ENCODE data around the gene CNNM2. TPM values are rescaled to one million over a fixed set of nuclear protein-coding genes. Genes with fewer than 3 reads are reported as not detected.
A peak's percentile ranks its signal among the peaks of the same experiment; 100 is the strongest.

Gene CNNM2
- total and polyA plus RNA-seq, 4 experiments from 2014 or later: 3.2 to 14.4 (median 8.2) TPM

DNA sequence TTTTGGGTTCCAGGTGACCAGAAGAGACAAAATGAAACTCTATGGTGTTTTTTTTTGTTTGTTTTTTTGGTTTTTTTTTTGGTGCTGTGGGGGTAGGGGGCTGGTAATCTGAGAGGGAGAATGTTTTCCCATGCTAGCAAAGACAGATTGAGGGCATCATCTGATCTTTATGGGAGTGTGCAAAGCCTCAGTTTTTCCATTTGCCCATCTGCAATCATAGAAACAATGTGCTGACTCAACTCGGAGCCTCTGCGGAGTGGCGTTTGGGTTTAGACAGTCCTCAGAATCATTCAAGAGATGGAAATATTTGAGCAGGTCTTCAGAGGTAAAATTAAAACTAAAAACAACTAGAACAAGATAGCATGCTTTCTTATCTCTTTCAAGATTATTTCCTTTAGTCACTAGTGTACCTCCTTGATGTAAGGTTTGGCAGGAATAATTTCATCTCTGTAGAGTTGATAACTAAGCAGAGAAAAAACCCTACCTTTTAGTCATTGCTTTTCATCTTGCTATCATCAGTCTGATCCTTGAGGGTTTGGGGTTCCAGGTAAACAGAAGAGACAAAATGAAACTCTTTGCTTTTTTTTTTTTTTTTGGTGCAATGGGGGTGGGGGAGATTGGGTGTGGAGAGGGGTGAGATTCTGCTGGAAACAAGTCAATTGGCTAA, 18.0 kb downstream of the CNNM2 start:
- no peak overlapping the region for H3K4me3 ChIP-seq (ENCODE audit: low read length in 2 of 2)
- H3K4me3 Mint-ChIP-seq: peak overlapping the region in 6 of 8 donors; percentile 1 to 60 (median 53)
- ChIA-PET CTCF (ENCODE audit: partially characterized antibody) (no interaction called here), POLR2A (ENCODE audit: partially characterized antibody) (no interaction called here)
- H3K27me3 Mint-ChIP-seq: no peaks in the 10 kb centered on the region
- no peaks in the 10 kb centered on the region for H3K36me3 ChIP-seq (ENCODE audit: insufficient read depth, low read length)
- H3K4me1 ChIP-seq (ENCODE audit: insufficient read depth, low read length): peaks cover 13% of the 10 kb centered on the region
- no peaks in the 10 kb centered on the region for H3K9me3 ChIP-seq (ENCODE audit: control insufficient read depth in 1 of 2, low read length in 2 of 2)
- peaks cover 0 to 3% (median 0%) of the 10 kb centered on the region in 8 donors for H3K9me3 Mint-ChIP-seq
- H3K36me3 Mint-ChIP-seq: peaks cover 0 to 7% of the 10 kb centered on the region in 2 donors
- no peak overlapping the region for H3K27ac ChIP-seq (ENCODE audit: low read depth, low read length)
- no peaks in the 10 kb centered on the region for H3K27me3 ChIP-seq (ENCODE audit: insufficient read depth, low read length)
- H3K4me1 Mint-ChIP-seq: peaks cover 15 to 16% (median 16%) of the 10 kb centered on the region in 4 donors
- no peak for DNase-seq
- intact Hi-C loops (cut with micrococcal nuclease): no loop called here
- peak overlapping the region in 3 of 7 donors; percentile 5 to 81 (median 29) for H3K27ac Mint-ChIP-seq

DNA sequence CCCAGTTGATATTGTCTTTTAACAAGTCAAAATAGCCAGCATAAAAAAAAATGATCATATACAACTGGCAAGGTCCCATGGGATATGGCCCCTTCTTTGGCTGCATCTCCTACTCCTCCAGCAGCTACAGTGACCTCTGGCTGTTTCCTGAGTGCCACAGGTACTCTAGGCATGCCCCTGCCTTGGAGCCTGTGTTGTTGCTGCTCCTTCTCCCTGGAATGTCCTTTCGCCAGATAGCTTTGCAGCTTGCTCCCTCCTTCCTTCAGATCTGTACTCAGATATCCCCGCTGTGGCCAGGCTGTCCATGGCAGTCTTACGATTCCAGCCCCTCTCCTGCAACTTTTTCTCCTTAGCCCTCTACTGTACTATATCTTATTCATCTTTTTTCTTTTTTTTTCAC, 23.3 kb downstream of the CNNM2 start:
- no peaks in the 10 kb centered on the region for H3K36me3 ChIP-seq (ENCODE audit: insufficient read depth, low read length)
- no peaks in the 10 kb centered on the region for H3K9me3 Mint-ChIP-seq
- CTCF ChIA-PET (ENCODE audit: partially characterized antibody): no interaction called here

DNA sequence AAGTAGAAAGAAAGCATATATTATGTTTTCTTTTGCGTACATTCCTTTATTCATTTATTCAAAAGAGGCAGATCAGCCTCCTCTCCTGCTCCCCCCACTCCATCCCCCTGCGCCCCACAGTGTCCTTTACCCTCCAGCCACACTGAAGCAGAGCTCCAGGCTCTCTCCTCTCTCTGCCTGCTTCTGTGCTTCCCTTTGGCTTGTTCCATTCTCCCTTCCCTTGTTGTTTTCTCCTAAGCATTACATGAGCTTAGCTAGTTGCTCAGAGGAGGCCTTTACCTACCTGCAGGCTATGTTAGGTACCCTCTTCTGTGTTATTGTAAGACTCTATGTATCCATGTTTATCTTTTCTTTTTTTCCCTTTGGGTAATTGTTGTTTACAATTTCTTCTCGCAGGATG, 27.4 kb downstream of the CNNM2 start:
- H3K36me3 Mint-ChIP-seq: peaks cover 3 to 7% of the 10 kb centered on the region in 2 donors
- POLR2A ChIA-PET (ENCODE audit: partially characterized antibody): interaction anchor here (1.2 kb wide), 1 partner anchor 14 kb away, joined by 3 read pairs; no protein-coding TSS in a partner anchor
- H3K27me3 Mint-ChIP-seq: no peaks in the 10 kb centered on the region
- CTCF ChIA-PET (ENCODE audit: partially characterized antibody): no interaction called here
- no peak overlapping the region for H3K27ac ChIP-seq (ENCODE audit: low read depth, low read length)
- H3K4me1 ChIP-seq (ENCODE audit: insufficient read depth, low read length): no peaks in the 10 kb centered on the region
- H3K9me3 Mint-ChIP-seq: no peaks in the 10 kb centered on the region
- H3K4me3 Mint-ChIP-seq: no peak overlapping the region
- no peaks in the 10 kb centered on the region for H3K9me3 ChIP-seq (ENCODE audit: control insufficient read depth in 1 of 2, low read length in 2 of 2)
- intact Hi-C loops (cut with micrococcal nuclease): no loop called here
- H3K4me1 Mint-ChIP-seq: peaks cover 0 to 7% (median 2%) of the 10 kb centered on the region in 4 donors
- no peak for DNase-seq
- no peak overlapping the region for H3K27ac Mint-ChIP-seq
- no peaks in the 10 kb centered on the region for H3K27me3 ChIP-seq (ENCODE audit: insufficient read depth, low read length)
- H3K36me3 ChIP-seq (ENCODE audit: insufficient read depth, low read length): no peaks in the 10 kb centered on the region
- H3K4me3 ChIP-seq (ENCODE audit: low read length in 2 of 2): no peak overlapping the region

More for the DNA sequence above, 23.3 kb downstream of the CNNM2 start:
- no peak overlapping the region for H3K4me3 ChIP-seq (ENCODE audit: low read length in 2 of 2)
- H3K4me1 ChIP-seq (ENCODE audit: insufficient read depth, low read length): peaks cover 4% of the 10 kb centered on the region
- no peak for DNase-seq
- Mint-ChIP-seq H3K27ac (no peak overlapping the region), H3K36me3 (peaks cover 3 to 8% of the 10 kb centered on the region in 2 donors), H3K27me3 (no peaks in the 10 kb centered on the region), H3K4me1 (peaks cover 6 to 12% (median 7%) of the 10 kb centered on the region in 4 donors), H3K4me3 (peak overlapping the region in 1 of 8 donors; percentile 7)
- POLR2A ChIA-PET (ENCODE audit: partially characterized antibody): no interaction called here
- no peak overlapping the region for H3K27ac ChIP-seq (ENCODE audit: low read depth, low read length)
- no peaks in the 10 kb centered on the region for H3K9me3 ChIP-seq (ENCODE audit: control insufficient read depth in 1 of 2, low read length in 2 of 2)
- intact Hi-C loops (cut with micrococcal nuclease): no loop called here
- H3K27me3 ChIP-seq (ENCODE audit: insufficient read depth, low read length): no peaks in the 10 kb centered on the region

DNA sequence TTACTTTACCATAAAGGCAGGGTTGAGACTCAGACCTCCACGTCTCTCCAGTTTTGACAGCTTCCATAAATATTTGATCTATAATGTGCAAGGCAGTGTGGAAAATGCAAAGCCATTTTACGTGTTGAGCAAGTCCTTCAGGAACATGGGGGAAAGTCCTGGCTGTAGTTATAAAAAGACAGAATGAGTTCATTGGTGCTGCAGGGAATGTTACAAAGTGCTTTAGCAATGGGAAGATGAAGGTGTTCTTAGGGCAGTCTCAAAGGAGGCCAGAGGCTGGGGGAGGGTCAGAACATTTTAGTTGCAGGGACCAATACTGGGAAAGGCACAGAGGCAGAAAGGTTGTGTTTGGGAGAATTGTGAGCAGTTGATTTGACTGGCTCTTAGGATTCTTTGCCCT, 27.9 kb downstream of the CNNM2 start:
- DNase-seq: no peak
- no peak overlapping the region for H3K4me3 ChIP-seq (ENCODE audit: low read length in 2 of 2)
- Mint-ChIP-seq H3K27me3 (no peaks in the 10 kb centered on the region), H3K27ac (peak overlapping the region in 1 of 7 donors; percentile 45), H3K4me3 (no peak overlapping the region), H3K4me1 (peaks cover 0 to 7% (median 2%) of the 10 kb centered on the region in 4 donors), H3K36me3 (peaks cover 3 to 7% of the 10 kb centered on the region in 2 donors), H3K9me3 (no peaks in the 10 kb centered on the region)
- H3K27me3 ChIP-seq (ENCODE audit: insufficient read depth, low read length): no peaks in the 10 kb centered on the region
- no peak overlapping the region for H3K27ac ChIP-seq (ENCODE audit: low read depth, low read length)
- no peaks in the 10 kb centered on the region for H3K9me3 ChIP-seq (ENCODE audit: control insufficient read depth in 1 of 2, low read length in 2 of 2)
- POLR2A ChIA-PET (ENCODE audit: partially characterized antibody): interaction anchor here (1.2 kb wide), 1 partner anchor 14 kb away, joined by 3 read pairs; no protein-coding TSS in a partner anchor
- H3K4me1 ChIP-seq (ENCODE audit: insufficient read depth, low read length): no peaks in the 10 kb centered on the region
- H3K36me3 ChIP-seq (ENCODE audit: insufficient read depth, low read length): no peaks in the 10 kb centered on the region
- CTCF ChIA-PET (ENCODE audit: partially characterized antibody): no interaction called here
- intact Hi-C loops (cut with micrococcal nuclease): no loop called here

DNA sequence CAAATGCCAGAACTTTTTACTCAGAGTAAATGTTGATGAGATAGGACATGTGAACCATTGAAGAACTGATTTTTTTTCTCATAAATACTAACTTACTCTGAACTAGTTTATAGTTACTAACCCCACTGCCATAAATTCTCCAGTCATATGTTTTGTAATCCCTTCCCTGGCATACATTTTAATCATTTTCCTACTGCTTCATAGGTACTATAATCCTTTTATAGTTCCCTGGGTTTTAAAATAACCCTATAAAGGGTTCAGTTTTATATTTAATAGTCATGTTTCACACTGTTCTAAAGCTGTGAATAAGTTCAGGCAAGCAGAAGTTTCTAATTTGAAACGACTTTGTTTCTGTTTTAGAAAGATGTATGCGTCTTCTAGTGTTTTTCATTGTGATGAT, 28.9 kb downstream of the CNNM2 start:
- no peak for DNase-seq
- H3K9me3 Mint-ChIP-seq: no peaks in the 10 kb centered on the region
- peaks cover 0 to 3% of the 10 kb centered on the region in 2 donors for H3K36me3 Mint-ChIP-seq
- ChIA-PET CTCF (ENCODE audit: partially characterized antibody) (no interaction called here), POLR2A (ENCODE audit: partially characterized antibody) (no interaction called here)
- Histone ChIP-seq H3K4me3 (ENCODE audit: low read length in 2 of 2) (no peak overlapping the region), H3K27ac (ENCODE audit: low read depth, low read length) (no peak overlapping the region), H3K9me3 (ENCODE audit: control insufficient read depth in 1 of 2, low read length in 2 of 2) (no peaks in the 10 kb centered on the region), H3K36me3 (ENCODE audit: insufficient read depth, low read length) (no peaks in the 10 kb centered on the region), H3K27me3 (ENCODE audit: insufficient read depth, low read length) (no peaks in the 10 kb centered on the region), H3K4me1 (ENCODE audit: insufficient read depth, low read length) (no peaks in the 10 kb centered on the region)
- H3K27ac Mint-ChIP-seq: no peak overlapping the region
- intact Hi-C loops (cut with micrococcal nuclease): no loop called here
- no peak overlapping the region for H3K4me3 Mint-ChIP-seq
- no peaks in the 10 kb centered on the region for H3K27me3 Mint-ChIP-seq
- H3K4me1 Mint-ChIP-seq: peaks cover 0 to 7% (median 2%) of the 10 kb centered on the region in 4 donors

DNA sequence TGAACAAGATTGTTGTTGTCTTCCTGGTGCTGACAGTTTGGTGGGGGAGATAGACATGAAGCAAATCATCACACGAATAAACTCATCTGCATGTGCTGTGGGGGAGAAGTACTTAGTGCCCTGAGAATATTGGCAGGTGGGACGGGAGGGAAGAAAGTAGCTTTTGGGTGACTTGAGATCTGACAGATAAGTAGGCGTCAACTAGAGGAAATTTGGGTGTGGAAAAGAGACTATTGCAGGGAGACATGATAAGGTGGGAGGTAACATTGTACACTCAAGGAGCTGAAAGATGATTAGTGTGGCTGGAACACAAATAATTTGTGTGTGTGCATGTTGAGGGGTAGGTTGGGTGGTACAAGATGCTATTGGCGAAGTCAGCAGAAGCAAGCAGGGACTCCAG, 30.1 kb downstream of the CNNM2 start:
- H3K9me3 ChIP-seq (ENCODE audit: control insufficient read depth in 1 of 2, low read length in 2 of 2): no peaks in the 10 kb centered on the region
- intact Hi-C loops (cut with micrococcal nuclease): no loop called here
- H3K4me3 ChIP-seq (ENCODE audit: low read length in 2 of 2): no peak overlapping the region
- Mint-ChIP-seq H3K9me3 (no peaks in the 10 kb centered on the region), H3K4me1 (peaks cover 0 to 7% (median 3%) of the 10 kb centered on the region in 4 donors), H3K27ac (peak overlapping the region in 1 of 7 donors; percentile 18), H3K36me3 (peaks cover 0 to 3% of the 10 kb centered on the region in 2 donors), H3K27me3 (no peaks in the 10 kb centered on the region), H3K4me3 (no peak overlapping the region)
- CTCF ChIA-PET (ENCODE audit: partially characterized antibody): no interaction called here
- no peaks in the 10 kb centered on the region for H3K36me3 ChIP-seq (ENCODE audit: insufficient read depth, low read length)
- POLR2A ChIA-PET (ENCODE audit: partially characterized antibody): no interaction called here
- no peaks in the 10 kb centered on the region for H3K4me1 ChIP-seq (ENCODE audit: insufficient read depth, low read length)
- no peaks in the 10 kb centered on the region for H3K27me3 ChIP-seq (ENCODE audit: insufficient read depth, low read length)
- no peak overlapping the region for H3K27ac ChIP-seq (ENCODE audit: low read depth, low read length)
- DNase-seq: no peak

DNA sequence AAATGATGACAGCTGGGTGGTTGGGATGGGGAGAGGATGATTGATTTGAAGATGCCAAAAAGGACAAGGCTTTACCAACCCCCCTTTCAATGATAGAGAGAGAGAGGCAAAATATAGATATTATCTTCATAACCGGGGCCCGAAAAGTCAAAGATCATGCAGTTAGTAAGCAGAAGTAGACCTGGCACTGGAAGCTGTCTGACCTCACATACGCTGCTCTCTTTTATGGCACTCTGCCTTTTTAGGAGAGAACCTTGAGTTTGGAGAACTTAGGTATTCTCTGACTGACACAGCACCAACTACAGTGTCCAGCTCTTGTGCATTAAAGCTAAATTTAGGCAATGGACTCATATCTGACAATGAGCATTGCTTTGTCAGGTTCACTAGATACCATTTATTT, 30.7 kb downstream of the CNNM2 start:
- Histone ChIP-seq H3K4me3 (ENCODE audit: low read length in 2 of 2) (no peak overlapping the region), H3K9me3 (ENCODE audit: control insufficient read depth in 1 of 2, low read length in 2 of 2) (no peaks in the 10 kb centered on the region), H3K27me3 (ENCODE audit: insufficient read depth, low read length) (no peaks in the 10 kb centered on the region), H3K27ac (ENCODE audit: low read depth, low read length) (no peak overlapping the region), H3K36me3 (ENCODE audit: insufficient read depth, low read length) (no peaks in the 10 kb centered on the region), H3K4me1 (ENCODE audit: insufficient read depth, low read length) (no peaks in the 10 kb centered on the region)
- ChIA-PET CTCF (ENCODE audit: partially characterized antibody) (no interaction called here), POLR2A (ENCODE audit: partially characterized antibody) (no interaction called here)
- peaks cover 0 to 7% (median 3%) of the 10 kb centered on the region in 4 donors for H3K4me1 Mint-ChIP-seq
- H3K36me3 Mint-ChIP-seq: peaks cover 0 to 3% of the 10 kb centered on the region in 2 donors
- H3K9me3 Mint-ChIP-seq: no peaks in the 10 kb centered on the region
- H3K27ac Mint-ChIP-seq: peak overlapping the region in 1 of 7 donors; percentile 36
- H3K4me3 Mint-ChIP-seq: no peak overlapping the region
- intact Hi-C loops (cut with micrococcal nuclease): no loop called here
- no peak for DNase-seq
- H3K27me3 Mint-ChIP-seq: no peaks in the 10 kb centered on the region

All from CD4-positive, alpha-beta memory T cell (primary cell).